ENCODE results near the gene ZNF184. TPM values are rescaled to one million over a fixed set of nuclear protein-coding genes. Genes with fewer than 3 reads are reported as not detected.
A peak's percentile ranks its signal among the peaks of the same experiment; 100 is the strongest.

ZNF184 gene
- total and polyA plus RNA-seq, 9 of the 15 experiments (the other 6 are each of a cell fraction or from before 2014, with no cell fraction given): 7.6 to 22.2 (median 12.8) TPM

DNA sequence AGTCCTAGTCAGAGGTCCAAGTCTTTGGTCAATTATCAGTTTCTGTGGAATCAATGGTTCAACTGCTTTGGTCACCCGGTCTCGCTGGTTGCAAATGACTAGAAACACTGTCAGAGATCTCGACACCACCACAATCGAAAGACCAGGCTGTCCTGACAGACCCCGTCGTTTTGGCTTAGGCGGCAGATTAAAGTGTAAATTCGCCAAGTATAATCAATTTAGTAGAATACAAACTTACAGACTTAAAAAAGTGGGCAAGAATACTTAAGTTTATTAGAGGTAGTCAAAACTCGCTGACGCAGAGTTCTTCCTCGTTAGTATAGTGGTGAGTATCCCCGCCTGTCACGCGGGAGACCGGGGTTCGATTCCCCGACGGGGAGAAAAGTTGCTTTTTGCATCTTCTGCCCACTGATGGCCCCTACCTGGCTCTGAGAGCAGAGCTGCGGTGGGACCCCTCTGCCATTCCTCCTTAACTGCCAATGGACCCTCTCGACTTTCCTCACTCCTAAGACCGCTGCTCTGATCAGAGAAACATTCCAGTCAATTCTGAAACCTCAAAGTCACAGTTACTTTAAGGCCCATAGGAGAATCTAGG, 30.6 kb upstream of the ZNF184 start:
- DNase-seq (ENCODE audit: extremely low read depth in 1 of 4, low spot score in 3 of 4) (peak; percentile 58 to 92 (median 72)), FAIRE-seq (no peak), ATAC-seq (peak; percentile 63)
- no TSS peak for BruUV-seq (replicated peaks)
- intact Hi-C loops (cut with micrococcal nuclease): loop anchor here (2.0 to 10.0 kb wide), 11 partner anchors 25 to 391 kb away; a partner anchor contains a TSS
- ChIA-PET POLR2A (interaction anchor here (0.6 to 1.1 kb wide), 4 partner anchors 12 to 390 kb away, joined by 3 read pairs; a partner anchor contains a TSS), CTCF (ENCODE audit: low intra/inter-chr PET ratio) (interaction anchor here (0.6 kb wide), 1 partner anchor 120 kb away, joined by 3 read pairs; no protein-coding TSS in a partner anchor)
- Histone ChIP-seq H2AFZ (ENCODE audit: low read depth, low read length) (peak overlapping the region; percentile 89), H3K27ac (ENCODE audit: extremely low read depth, low read depth, low read length) (peak overlapping the region; percentile 87), H3K27me3 (ENCODE audit: control insufficient read depth in 2 of 2, insufficient read depth in 2 of 2, low read length in 2 of 2) (no peaks in the 10 kb centered on the region), H3K9me3 (replicated peaks; ENCODE audit: control insufficient read depth, insufficient read depth, low read depth, low read length) (no peaks in the 10 kb centered on the region), H3K4me1 (replicated peaks in 1 of 2; ENCODE audit: control insufficient read depth in 2 of 2, insufficient read depth in 2 of 2, low read length in 2 of 2) (peaks cover 8 to 29% of the 10 kb centered on the region in 2 experiments), H3K4me2 (ENCODE audit: insufficient read depth, low read length) (peak overlapping the region; percentile 96), H4K20me1 (replicated peaks; ENCODE audit: control insufficient read depth, insufficient read depth, low read length) (no peaks in the 10 kb centered on the region; the same call in 1 of the 2 replicates), H3K9me1 (ENCODE audit: control insufficient read depth, insufficient read depth, low read length) (peaks cover 2% of the 10 kb centered on the region), H3K36me3 (ENCODE audit: control insufficient read depth, insufficient read depth, low read length) (no peaks in the 10 kb centered on the region), H3K79me2 (ENCODE audit: control insufficient read depth, insufficient read depth, low read length) (no peaks in the 10 kb centered on the region), H3K4me3 (peak overlapping the region; percentile 55), H3K9ac (ENCODE audit: insufficient read depth in 1 of 2, low read depth in 2 of 2, low read length in 2 of 2) (peak overlapping the region; percentile 75 to 84)
- in situ Hi-C loops (cut with MboI): no loop called here
- 1% methylated on average over 21 of the region's 21 CpGs for WGBS (ENCODE audit: insufficient coverage, low coverage, missing lambda C conversion rate)
- TF ChIP-seq POLR2G (IDR thresholded peaks at IDR 0.05; ENCODE audit: low read depth, low read length) (no peak), MEF2A (IDR thresholded peaks at IDR 0.05; ENCODE audit: control insufficient read depth, low read depth, low read length) (no peak), RBM15 (IDR thresholded peaks at IDR 0.05; ENCODE audit: insufficient read depth, low read length) (no peak), KDM2B (CRISPR knock-in tag; IDR thresholded peaks at IDR 0.05) (no peak), BDP1 (IDR thresholded peaks at IDR 0.05; ENCODE audit: insufficient read depth, insufficient read length) (peak; percentile 65)
- TF ChIP-seq, protein P1, sequence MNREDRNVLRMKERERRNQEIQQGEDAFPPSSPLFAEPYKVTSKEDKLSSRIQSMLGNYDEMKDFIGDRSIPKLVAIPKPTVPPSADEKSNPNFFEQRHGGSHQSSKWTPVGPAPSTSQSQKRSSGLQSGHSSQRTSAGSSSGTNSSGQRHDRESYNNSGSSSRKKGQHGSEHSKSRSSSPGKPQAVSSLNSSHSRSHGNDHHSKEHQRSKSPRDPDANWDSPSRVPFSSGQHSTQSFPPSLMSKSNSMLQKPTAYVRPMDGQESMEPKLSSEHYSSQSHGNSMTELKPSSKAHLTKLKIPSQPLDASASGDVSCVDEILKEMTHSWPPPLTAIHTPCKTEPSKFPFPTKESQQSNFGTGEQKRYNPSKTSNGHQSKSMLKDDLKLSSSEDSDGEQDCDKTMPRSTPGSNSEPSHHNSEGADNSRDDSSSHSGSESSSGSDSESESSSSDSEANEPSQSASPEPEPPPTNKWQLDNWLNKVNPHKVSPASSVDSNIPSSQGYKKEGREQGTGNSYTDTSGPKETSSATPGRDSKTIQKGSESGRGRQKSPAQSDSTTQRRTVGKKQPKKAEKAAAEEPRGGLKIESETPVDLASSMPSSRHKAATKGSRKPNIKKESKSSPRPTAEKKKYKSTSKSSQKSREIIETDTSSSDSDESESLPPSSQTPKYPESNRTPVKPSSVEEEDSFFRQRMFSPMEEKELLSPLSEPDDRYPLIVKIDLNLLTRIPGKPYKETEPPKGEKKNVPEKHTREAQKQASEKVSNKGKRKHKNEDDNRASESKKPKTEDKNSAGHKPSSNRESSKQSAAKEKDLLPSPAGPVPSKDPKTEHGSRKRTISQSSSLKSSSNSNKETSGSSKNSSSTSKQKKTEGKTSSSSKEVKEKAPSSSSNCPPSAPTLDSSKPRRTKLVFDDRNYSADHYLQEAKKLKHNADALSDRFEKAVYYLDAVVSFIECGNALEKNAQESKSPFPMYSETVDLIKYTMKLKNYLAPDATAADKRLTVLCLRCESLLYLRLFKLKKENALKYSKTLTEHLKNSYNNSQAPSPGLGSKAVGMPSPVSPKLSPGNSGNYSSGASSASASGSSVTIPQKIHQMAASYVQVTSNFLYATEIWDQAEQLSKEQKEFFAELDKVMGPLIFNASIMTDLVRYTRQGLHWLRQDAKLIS (CRISPR knock-in tag; IDR thresholded peaks at IDR 0.05): 0 out of 2 replicates have a peak, but pooled peaks have one; percentile 65
- TF ChIP-seq, protein P2, sequence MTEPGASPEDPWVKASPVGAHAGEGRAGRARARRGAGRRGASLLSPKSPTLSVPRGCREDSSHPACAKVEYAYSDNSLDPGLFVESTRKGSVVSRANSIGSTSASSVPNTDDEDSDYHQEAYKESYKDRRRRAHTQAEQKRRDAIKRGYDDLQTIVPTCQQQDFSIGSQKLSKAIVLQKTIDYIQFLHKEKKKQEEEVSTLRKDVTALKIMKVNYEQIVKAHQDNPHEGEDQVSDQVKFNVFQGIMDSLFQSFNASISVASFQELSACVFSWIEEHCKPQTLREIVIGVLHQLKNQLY (CRISPR knock-in tag; conservative IDR thresholded peaks at IDR 0.05): no peak
- TF ChIP-seq, protein P3, sequence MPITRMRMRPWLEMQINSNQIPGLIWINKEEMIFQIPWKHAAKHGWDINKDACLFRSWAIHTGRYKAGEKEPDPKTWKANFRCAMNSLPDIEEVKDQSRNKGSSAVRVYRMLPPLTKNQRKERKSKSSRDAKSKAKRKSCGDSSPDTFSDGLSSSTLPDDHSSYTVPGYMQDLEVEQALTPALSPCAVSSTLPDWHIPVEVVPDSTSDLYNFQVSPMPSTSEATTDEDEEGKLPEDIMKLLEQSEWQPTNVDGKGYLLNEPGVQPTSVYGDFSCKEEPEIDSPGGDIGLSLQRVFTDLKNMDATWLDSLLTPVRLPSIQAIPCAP (CRISPR knock-in tag; IDR thresholded peaks at IDR 0.05; ENCODE audit: borderline replicate concordance): no peak

Measured in K562 (cell line).